Hepatocyte (in vitro differentiated cells): ENCODE data around the gene SNRPA1. TPM values are rescaled to one million over a fixed set of nuclear protein-coding genes. Genes with fewer than 3 reads are reported as not detected.

Experiments used
- DNase-seq: peaks from one replicate; pipeline ENCODE4 v3.0.0-alpha.2; 2016; ENCODE audit warnings: low spot score
- H2AFZ ChIP-seq: fragments of 200-600 bp; sonication (generic); 2 replicates; pipeline ENCODE4 v1.6.0; 2016; ENCODE audit warnings: antibody characterized with exemption, mild to moderate bottlenecking
- H3K27ac ChIP-seq: fragments of 200-600 bp; sonication (generic); 2 replicates; pipeline ENCODE4 v1.5.1; 2016; ENCODE audit warnings: mild to moderate bottlenecking
- H3K27me3 ChIP-seq: fragments of 200-600 bp; sonication (generic); 2 replicates; pipeline ENCODE4 v1.6.1; 2016
- H3K36me3 ChIP-seq: fragments of 200-600 bp; sonication (generic); replicated peaks from 2 replicates; pipeline ENCODE4 v1.5.1; 2016; ENCODE audit warnings: low read depth; ENCODE audit not compliant: insufficient read depth
- H3K4me1 ChIP-seq: fragments of 200-600 bp; sonication (generic); 2 replicates; pipeline ENCODE4 v1.5.1; 2016; ENCODE audit warnings: mild to moderate bottlenecking, moderate library complexity; ENCODE audit not compliant: insufficient read depth
- H3K4me2 ChIP-seq: fragments of 200-600 bp; sonication (generic); 2 replicates; pipeline ENCODE4 v1.6.0; 2016
- H3K4me3 ChIP-seq: fragments of 200-600 bp; sonication (generic); 2 replicates; pipeline ENCODE4 v1.5.1; 2016; ENCODE audit warnings: mild to moderate bottlenecking
- H3K79me2 ChIP-seq: fragments of 200-600 bp; sonication (generic); 2 replicates; pipeline ENCODE4 v1.6.0; 2017; ENCODE audit warnings: mild to moderate bottlenecking
- H3K9me2 ChIP-seq: fragments of 200-600 bp; sonication (generic); replicated peaks from 2 replicates; pipeline ENCODE4 v1.6.0; 2017; ENCODE audit warnings: mild to moderate bottlenecking; ENCODE audit not compliant: insufficient read depth
- H3K9me3 ChIP-seq: fragments of 200-600 bp; sonication (generic); 2 replicates; pipeline ENCODE4 v1.5.1; 2016; ENCODE audit warnings: low read depth, mild to moderate bottlenecking
- H4K20me1 ChIP-seq: fragments of 200-600 bp; sonication (generic); 2 replicates; pipeline ENCODE4 v1.6.0; 2016; ENCODE audit warnings: mild to moderate bottlenecking; ENCODE audit not compliant: insufficient read depth, poor library complexity, severe bottlenecking
- CTCF ChIP-seq: fragments of 200-600 bp; sonication (generic); IDR thresholded peaks from 2 replicates; pipeline ENCODE4 v1.5.1; 2016; ENCODE audit warnings: antibody characterized with exemption, mild to moderate bottlenecking; ENCODE audit not compliant: poor library complexity
- EZH2 ChIP-seq: fragments of 200-600 bp; sonication (generic); IDR thresholded peaks from 2 replicates; pipeline ENCODE4 v1.6.1; 2016; ENCODE audit warnings: antibody characterized with exemption, mild to moderate bottlenecking, borderline replicate concordance
- EZH2phosphoT487 ChIP-seq: fragments of 200-600 bp; sonication (generic); IDR thresholded peaks from one replicate; pipeline ENCODE4 v1.6.1; 2018; ENCODE audit warnings: antibody characterized with exemption, mild to moderate bottlenecking, low read depth, moderate library complexity; ENCODE audit not compliant: unreplicated experiment, severe bottlenecking
- WGBS: methylation state at CpG from one replicate; pipeline ENCODE4 v1.1.6; 2016; ENCODE audit warnings: low lambda C conversion rate; ENCODE audit errors: missing lambda C conversion rate; 5-methylcytosine and 5-hydroxymethylcytosine counted together
- polyA plus RNA-seq: library from polyadenylated mRNA; unstranded; fragments of >200 nt; fragmentation: Nextera tagmentation; extraction: Ambion mirVana; gene quantifications from 2 replicates; pipeline ENCODE4 v1.2.1, GENCODE V29; 2016
- total RNA-seq: library from RNA; depleted of rRNA; stranded (reverse); fragments of >200 nt; gene quantifications from 2 replicates; pipeline ENCODE4 v1.2.3, GENCODE V29; 2014

The SNRPA1 gene
- total and polyA plus RNA-seq, 2 experiments from 2014 or later, result 54.7 to 110 TPM

DNA sequence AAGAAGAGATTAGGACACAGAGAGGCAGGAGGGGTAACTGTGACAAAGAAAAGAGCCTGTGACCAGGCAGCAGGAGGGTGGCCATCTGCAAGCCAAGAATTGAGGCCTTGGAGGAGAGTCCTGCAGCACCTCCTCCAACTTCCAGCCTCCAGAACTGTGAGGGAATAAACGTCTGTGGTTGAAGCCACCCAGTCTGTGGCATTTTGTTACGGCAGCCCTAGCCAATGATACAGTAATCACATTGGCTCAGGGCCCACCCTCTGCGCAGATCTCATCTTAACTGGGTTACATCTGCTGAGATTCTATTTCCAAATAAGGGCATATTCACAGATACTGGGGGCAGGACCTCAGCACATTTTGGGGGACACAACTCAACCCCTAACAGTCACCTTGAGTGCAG is 29.0 kb downstream of the SNRPA1 start:
- Histone ChIP-seq H3K9me2 (no peaks in the 10 kb centered on the region), H3K4me3 (no peak overlapping the region), H3K27ac (no peak overlapping the region), H4K20me1 (no peaks in the 10 kb centered on the region), H3K36me3 (no peaks in the 10 kb centered on the region), H2AFZ (no peak overlapping the region), H3K9me3 (no peaks in the 10 kb centered on the region), H3K4me2 (no peak overlapping the region), H3K79me2 (no peaks in the 10 kb centered on the region), H3K27me3 (no peaks in the 10 kb centered on the region), H3K4me1 (no peaks in the 10 kb centered on the region)
- TF ChIP-seq EZH2phosphoT487 (no peak), EZH2 (no peak), CTCF (no peak)
- no peak for DNase-seq
- 75% methylated on average over 3 of the region's 3 CpGs for WGBS

DNA sequence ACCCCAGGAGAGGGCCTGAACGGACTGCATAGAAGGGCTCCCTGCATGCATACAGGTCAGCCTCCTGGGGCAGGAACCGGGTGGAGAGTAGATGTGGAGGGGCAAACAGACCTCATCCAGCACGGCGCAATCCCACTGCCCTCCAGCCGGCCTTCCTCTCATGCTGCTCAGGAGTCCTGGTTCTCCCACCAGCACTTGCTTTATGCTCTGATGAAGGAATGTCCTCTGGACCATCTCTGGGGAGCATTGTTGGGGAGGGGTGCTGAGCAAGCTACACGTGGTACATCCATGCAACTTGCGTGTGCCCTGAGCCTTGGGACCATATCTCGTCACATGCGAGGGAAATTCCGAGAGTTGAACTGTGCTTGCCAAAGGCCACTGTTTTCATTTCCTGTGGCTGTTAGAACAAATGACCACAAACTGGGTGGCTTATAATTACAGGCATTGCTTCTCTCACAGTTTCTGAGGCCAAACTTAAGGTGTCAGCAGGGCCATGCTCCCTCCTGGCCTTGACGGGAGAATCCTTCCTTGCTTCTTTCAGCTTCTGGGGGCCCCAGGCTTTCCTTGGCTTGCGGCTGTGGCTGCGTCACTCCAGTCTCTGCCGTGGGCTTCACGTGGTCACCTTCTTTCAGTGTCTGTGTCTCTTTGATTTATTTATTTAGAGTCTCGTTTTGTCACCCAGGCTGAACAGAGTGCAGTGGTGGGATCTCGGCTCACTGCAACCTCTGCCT is 30.0 kb downstream of the SNRPA1 start:
- Histone ChIP-seq H2AFZ (no peak overlapping the region), H3K79me2 (no peaks in the 10 kb centered on the region), H3K27ac (no peak overlapping the region), H3K36me3 (no peaks in the 10 kb centered on the region), H4K20me1 (no peaks in the 10 kb centered on the region), H3K27me3 (no peaks in the 10 kb centered on the region), H3K9me2 (no peaks in the 10 kb centered on the region), H3K9me3 (no peaks in the 10 kb centered on the region), H3K4me2 (no peak overlapping the region), H3K4me3 (no peak overlapping the region), H3K4me1 (no peaks in the 10 kb centered on the region)
- DNase-seq, result no peak
- 91% methylated on average over 17 of the region's 17 CpGs for WGBS
- TF ChIP-seq EZH2phosphoT487 (no peak), CTCF (no peak), EZH2 (no peak)

DNA sequence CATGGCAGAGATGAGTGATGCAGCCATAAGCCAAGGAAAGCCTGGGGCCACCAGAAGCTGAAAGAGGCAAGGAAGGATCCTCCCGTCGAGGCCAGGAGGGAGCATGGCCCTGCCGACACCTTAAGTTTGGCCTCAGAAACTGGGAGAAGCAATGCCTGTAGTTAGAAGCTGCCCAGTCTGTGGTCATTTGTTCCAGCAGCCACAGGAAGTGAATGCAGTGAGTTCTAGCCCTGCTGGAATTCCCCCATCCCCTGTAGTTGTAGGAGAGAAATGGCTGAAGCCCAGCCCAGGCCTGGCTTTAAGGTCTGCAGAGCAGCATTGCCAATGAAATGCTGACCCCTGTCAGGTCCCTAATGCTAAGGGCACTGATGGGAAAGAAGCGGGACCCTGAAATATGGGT is 31.0 kb downstream of the SNRPA1 start:
- H3K4me1 ChIP-seq, result no peaks in the 10 kb centered on the region
- H2AFZ ChIP-seq, result no peak overlapping the region
- no peak overlapping the region for H3K4me2 ChIP-seq
- no peaks in the 10 kb centered on the region for H4K20me1 ChIP-seq
- H3K4me3 ChIP-seq, result no peak overlapping the region
- H3K27me3 ChIP-seq, result no peaks in the 10 kb centered on the region
- WGBS, result 90% methylated on average over 4 of the region's 4 CpGs
- H3K79me2 ChIP-seq, result no peaks in the 10 kb centered on the region
- TF ChIP-seq CTCF (no peak), EZH2phosphoT487 (no peak), EZH2 (no peak)
- H3K9me2 ChIP-seq, result no peaks in the 10 kb centered on the region
- no peak overlapping the region for H3K27ac ChIP-seq
- no peaks in the 10 kb centered on the region for H3K36me3 ChIP-seq
- DNase-seq, result no peak
- no peaks in the 10 kb centered on the region for H3K9me3 ChIP-seq
